ENCODE measurements around the gene NUAK2. TPM values are rescaled to one million over a fixed set of nuclear protein-coding genes. Genes with fewer than 3 reads are reported as not detected.

NUAK2 gene
- total and polyA plus RNA-seq, 8 donors = 0.58 to 16.5 (median 2.1) TPM

DNA sequence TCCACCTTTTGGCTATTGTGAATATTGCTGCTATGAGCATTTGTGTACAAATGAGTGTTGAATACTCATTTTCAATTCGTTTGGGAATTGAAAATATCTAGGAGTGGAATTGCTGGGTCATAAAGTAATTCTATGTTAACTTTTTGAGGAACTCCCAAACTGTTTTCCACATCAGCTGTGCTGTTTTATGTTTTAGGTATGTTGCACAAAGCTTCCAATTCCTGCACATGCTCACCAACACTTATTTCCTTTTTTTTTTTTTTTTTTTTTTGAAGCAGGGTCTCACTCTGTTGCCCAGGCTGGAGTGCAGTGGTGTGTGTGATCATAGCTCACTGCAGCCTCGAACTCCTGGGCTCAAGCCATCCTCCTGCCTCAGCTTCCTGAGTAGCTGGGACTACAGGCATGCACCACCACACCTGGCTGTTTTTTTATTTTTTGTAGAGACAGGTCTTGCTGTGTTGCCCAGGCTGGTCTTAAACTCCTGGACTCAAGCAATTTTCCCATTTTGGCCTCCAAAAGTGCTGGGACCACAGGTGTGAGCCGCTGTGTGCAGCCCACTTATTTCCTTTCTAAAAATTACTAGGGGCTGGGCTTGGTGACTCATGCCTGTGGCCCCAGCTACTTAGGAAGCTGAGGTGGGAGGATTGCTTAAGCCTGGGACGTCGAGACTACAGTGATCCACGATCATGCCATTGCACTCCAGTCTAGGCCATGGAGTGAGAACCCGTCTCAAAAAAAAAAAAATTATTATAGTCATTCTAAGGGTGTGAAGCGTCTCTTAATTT is 60.4 kb downstream of the NUAK2 start:
- intact Hi-C loops (cut with DNase I; ENCODE audit: low total_unique reads) = no loop called here
- no peak for DNase-seq
- TF ChIP-seq POLR2A (IDR thresholded peaks at IDR 0.05) (no peak), POLR2AphosphoS5 (IDR thresholded peaks at IDR 0.05) (no peak), EP300 (IDR thresholded peaks at IDR 0.05) (no peak)
- TF ChIP-seq, protein P1, sequence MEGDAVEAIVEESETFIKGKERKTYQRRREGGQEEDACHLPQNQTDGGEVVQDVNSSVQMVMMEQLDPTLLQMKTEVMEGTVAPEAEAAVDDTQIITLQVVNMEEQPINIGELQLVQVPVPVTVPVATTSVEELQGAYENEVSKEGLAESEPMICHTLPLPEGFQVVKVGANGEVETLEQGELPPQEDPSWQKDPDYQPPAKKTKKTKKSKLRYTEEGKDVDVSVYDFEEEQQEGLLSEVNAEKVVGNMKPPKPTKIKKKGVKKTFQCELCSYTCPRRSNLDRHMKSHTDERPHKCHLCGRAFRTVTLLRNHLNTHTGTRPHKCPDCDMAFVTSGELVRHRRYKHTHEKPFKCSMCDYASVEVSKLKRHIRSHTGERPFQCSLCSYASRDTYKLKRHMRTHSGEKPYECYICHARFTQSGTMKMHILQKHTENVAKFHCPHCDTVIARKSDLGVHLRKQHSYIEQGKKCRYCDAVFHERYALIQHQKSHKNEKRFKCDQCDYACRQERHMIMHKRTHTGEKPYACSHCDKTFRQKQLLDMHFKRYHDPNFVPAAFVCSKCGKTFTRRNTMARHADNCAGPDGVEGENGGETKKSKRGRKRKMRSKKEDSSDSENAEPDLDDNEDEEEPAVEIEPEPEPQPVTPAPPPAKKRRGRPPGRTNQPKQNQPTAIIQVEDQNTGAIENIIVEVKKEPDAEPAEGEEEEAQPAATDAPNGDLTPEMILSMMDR (IDR thresholded peaks at IDR 0.05) = no peak
- Histone ChIP-seq H3K4me1 (peaks cover 11 to 40% (median 20%) of the 10 kb centered on the region in 4 donors), H3K36me3 (no peaks in the 10 kb centered on the region), H3K4me3 (no peak overlapping the region), H3K9me3 (no peaks in the 10 kb centered on the region), H3K27ac (no peak overlapping the region), H3K27me3 (no peaks in the 10 kb centered on the region)
- 54 to 71% (median 62%) methylated on average over 8 of the region's 8 CpGs for WGBS, 5 donors

DNA sequence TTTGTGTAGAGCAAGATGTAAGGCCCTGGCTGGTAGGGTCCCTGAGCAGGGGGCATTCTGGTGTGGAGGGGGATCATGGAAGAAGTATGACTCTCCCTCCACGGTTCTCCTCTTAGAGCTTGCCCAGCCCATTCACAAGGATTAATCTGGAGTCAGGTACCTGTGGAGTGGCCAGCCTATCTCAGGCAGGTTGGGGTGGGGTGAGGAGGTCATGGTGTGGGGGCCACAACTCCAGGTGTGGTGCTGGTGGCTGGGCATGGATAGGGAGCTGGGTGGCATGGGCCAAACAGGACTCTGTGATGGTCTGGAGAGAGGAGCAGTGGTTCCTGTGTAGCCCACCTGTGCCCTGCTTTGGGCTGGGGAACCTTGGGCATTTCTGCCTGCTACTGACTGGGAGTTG is 61.5 kb downstream of the NUAK2 start:
- WGBS, 5 donors = 30 to 67% (median 48%) methylated on average over 1 of the region's 1 CpG
- TF ChIP-seq EP300 (IDR thresholded peaks at IDR 0.05) (no peak), POLR2A (IDR thresholded peaks at IDR 0.05) (no peak), POLR2AphosphoS5 (IDR thresholded peaks at IDR 0.05) (no peak)
- TF ChIP-seq, protein P1 (IDR thresholded peaks at IDR 0.05) = no peak

DNA sequence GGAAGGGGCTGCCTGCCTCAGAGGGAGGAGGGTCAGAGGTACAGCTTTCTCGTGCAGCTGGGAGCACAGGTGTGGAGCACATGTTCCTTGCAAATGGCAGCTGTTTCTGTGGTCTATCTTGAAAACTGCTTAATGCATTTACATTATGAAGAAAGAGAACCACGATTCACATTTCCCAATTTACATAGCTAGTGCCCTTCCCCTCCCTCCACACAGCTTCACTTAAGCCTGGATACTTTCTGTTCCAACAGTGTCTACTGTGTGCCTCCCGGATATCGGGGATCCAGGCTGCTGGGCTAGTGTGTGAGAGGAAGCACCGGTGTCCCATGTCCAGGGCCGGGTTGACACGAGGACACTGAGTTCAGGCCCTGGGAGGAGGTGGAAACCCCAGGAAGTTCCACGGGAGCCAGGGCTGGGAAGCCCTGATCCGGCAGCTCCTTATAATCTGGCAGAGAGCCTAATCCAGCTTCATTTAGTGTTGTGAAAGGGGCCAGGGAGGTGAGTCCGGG is 62.2 kb downstream of the NUAK2 start:
- intact Hi-C loops (cut with DNase I; ENCODE audit: low total_unique reads) = loop anchor here (10.0 kb wide), 2 partner anchors 135 to 285 kb away; partner anchors contain the start of gene RBBP5
- peaks cover 11 to 45% (median 23%) of the 10 kb centered on the region in 4 donors for H3K4me1 ChIP-seq

More for the DNA sequence above, 61.5 kb downstream of the NUAK2 start:
- Histone ChIP-seq H3K4me3 (no peak overlapping the region), H3K36me3 (no peaks in the 10 kb centered on the region), H3K27me3 (no peaks in the 10 kb centered on the region), H3K4me1 (peaks cover 11 to 45% (median 23%) of the 10 kb centered on the region in 4 donors), H3K9me3 (no peaks in the 10 kb centered on the region), H3K27ac (peak overlapping the region in 1 of 5 donors; percentile 4)
- no peak for DNase-seq
- intact Hi-C loops (cut with DNase I; ENCODE audit: low total_unique reads) = loop anchor here (10.0 kb wide), 2 partner anchors 135 to 285 kb away; partner anchors contain the start of gene RBBP5

DNA sequence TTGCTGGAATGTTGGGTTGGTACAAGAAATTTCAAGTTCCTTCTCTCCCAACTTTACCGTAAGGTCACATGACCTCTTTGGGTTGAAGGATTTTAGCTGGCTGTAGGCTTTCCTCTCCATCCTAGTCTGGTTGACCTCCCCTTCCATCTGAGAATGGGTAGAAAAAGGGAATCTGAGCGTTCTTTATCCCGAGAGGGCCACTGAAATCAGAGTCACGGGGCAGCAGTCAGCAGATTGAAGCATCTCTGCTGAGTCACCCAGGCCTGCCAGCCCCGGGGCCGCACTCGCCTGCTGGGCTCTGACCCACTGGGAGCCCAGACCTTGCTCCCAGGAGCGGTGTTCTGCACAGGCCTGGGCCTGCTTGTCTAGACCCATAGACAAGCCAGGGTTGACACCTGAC is 62.8 kb downstream of the NUAK2 start:
- 82 to 89% (median 84%) methylated on average over 8 of the region's 8 CpGs for WGBS, 5 donors
- DNase-seq = no peak
- no peaks in the 10 kb centered on the region for H3K27me3 ChIP-seq
- no peak overlapping the region for H3K27ac ChIP-seq
- intact Hi-C loops (cut with DNase I; ENCODE audit: low total_unique reads) = loop anchor here (10.0 kb wide), 2 partner anchors 134 to 284 kb away; partner anchors contain the start of gene RBBP5
- no peak for TF ChIP-seq EP300 (IDR thresholded peaks at IDR 0.05)
- no peaks in the 10 kb centered on the region for H3K9me3 ChIP-seq
- H3K4me1 ChIP-seq = peaks cover 11 to 45% (median 23%) of the 10 kb centered on the region in 4 donors
- H3K36me3 ChIP-seq = no peaks in the 10 kb centered on the region
- no peak overlapping the region for H3K4me3 ChIP-seq

More for the DNA sequence above, 62.2 kb downstream of the NUAK2 start:
- Histone ChIP-seq H3K27me3 (no peaks in the 10 kb centered on the region), H3K4me3 (no peak overlapping the region), H3K27ac (peak overlapping the region in 2 of 5 donors; percentile 4 to 18), H3K9me3 (no peaks in the 10 kb centered on the region), H3K36me3 (no peaks in the 10 kb centered on the region)
- 22 to 38% (median 29%) methylated on average over 10 of the region's 10 CpGs for WGBS, 5 donors
- TF ChIP-seq EP300 (IDR thresholded peaks at IDR 0.05) (no peak), POLR2A (IDR thresholded peaks at IDR 0.05) (no peak), POLR2AphosphoS5 (IDR thresholded peaks at IDR 0.05) (no peak)
- TF ChIP-seq, protein P1 (IDR thresholded peaks at IDR 0.05) = no peak
- no peak for DNase-seq

All from stomach (tissue), 9 donors.